BJ (cell line): ENCODE results near the gene ACTL7B. TPM values are rescaled to one million over a fixed set of nuclear protein-coding genes. Genes with fewer than 3 reads are reported as not detected.
"Not testable (repeated sequence)": the region's sequence is repeated elsewhere in the genome, so short reads cannot be mapped to it uniquely, and the experiment has no call there.

Source experiments
- CTCF ChIA-PET: fragments of 350-600 bp; formaldehyde crosslinking; extraction: SDS; loops from one replicate; lab custom pipeline; 2021; ENCODE audit warnings: antibody characterized with exemption, inconsistent platforms; lab: Yijun Ruan, JAX
- POLR2A ChIA-PET: fragments of 300-600 bp; sonication (Branson Sonifier 250); formaldehyde crosslinking; extraction: SDS; loops from one replicate; lab custom pipeline; 2021; ENCODE audit warnings: antibody characterized with exemption; lab: Charles Lee
- DNase-seq: peaks from one replicate; pipeline ENCODE4 v3.0.0-alpha.2; 2011; ENCODE audit warnings: low read depth
- H3K27me3 ChIP-seq: 2 replicates; pipeline ENCODE4 v1.6.0; 2011; ENCODE audit warnings: low read length; ENCODE audit not compliant: control insufficient read depth, insufficient read depth
- H3K36me3 ChIP-seq: 2 replicates; pipeline ENCODE4 v1.5.1; 2011; ENCODE audit warnings: low read length; ENCODE audit not compliant: control insufficient read depth, insufficient read depth
- H3K4me3 ChIP-seq: 2 replicates; pipeline ENCODE4 v1.5.1; 2011; ENCODE audit warnings: low read depth, mild to moderate bottlenecking, control low read depth, low read length
- CTCF ChIP-seq: IDR thresholded peaks from 2 replicates; pipeline ENCODE4 v1.5.1; 2011; ENCODE audit warnings: low read depth, mild to moderate bottlenecking, control low read depth, inconsistent platforms, low read length, moderate library complexity; ENCODE audit not compliant: insufficient read depth
- polyA plus RNA-seq: library from polyadenylated mRNA; depleted of rRNA; stranded (reverse); fragments of >200 nt; gene quantifications from 2 replicates; pipeline ENCODE4 v1.2.3, GENCODE V29; 2011

ACTL7B gene
- polyA plus RNA-seq, 1 experiment, result not detected

DNA sequence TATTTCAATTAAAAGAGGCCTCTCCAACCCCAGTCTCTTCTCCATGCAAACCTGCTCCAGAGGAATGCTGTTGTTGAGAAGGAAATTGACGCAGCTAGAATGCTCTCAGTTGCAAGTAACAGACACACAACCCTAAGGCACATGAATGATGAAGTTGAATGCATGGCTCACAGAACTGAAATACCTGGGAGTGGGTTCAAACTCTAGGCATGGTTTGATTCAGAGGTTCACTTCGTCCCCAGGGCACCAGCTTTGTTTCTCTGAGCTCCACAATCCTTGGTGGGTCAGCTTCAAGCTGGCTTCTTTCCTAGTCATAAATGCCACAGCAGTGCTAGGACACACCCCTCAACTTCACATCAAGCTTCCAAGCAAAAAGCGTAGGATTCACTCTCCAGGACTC lies 4.6 kb downstream of the ACTL7B start:
- Histone ChIP-seq H3K27me3 (no peaks in the 10 kb centered on the region), H3K36me3 (no peaks in the 10 kb centered on the region), H3K4me3 (no peak overlapping the region)
- no peak for DNase-seq
- ChIA-PET POLR2A (no interaction called here), CTCF (interaction anchor here (0.7 to 1.0 kb wide), 2 partner anchors 14 to 497 kb away, joined by 3 to 4 read pairs; no protein-coding TSS in a partner anchor)
- TF ChIP-seq CTCF, result no peak

DNA sequence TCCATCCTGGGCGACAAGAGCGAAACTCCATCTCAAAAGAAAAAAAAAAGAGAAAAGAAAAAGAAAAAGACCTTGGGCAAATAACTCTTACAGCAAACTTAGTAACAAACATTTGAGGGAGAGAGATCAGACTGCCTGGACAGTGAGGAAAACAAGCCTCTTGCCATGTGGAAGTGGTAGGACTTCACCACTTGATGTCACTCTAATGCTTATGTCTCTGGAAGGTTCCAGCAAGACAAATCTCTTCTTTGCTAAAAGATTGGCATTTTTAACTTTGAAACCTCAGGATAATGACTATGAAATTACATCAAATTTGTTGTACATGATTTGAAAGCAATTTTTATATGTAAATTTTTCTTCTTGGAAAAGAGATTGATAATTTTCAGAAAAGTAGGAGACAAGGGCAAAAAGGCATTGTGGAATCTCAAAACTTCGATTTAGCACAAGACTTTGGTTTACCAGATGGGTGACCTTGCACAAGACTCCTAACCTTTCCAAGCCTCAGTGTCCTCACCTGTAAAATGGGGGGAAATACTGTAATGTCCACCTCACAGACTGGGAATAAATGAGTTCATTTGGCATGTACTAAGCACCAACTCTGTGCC lies 5.4 kb downstream of the ACTL7B start:
- H3K36me3 ChIP-seq, result no peaks in the 10 kb centered on the region
- ChIA-PET CTCF (interaction anchor here (0.7 kb wide), 1 partner anchor 498 kb away, joined by 4 read pairs; no protein-coding TSS in a partner anchor), POLR2A (no interaction called here)
- no peak overlapping the region for H3K4me3 ChIP-seq
- no peak for DNase-seq
- 0 out of 2 replicates have a peak, but pooled peaks cover 1% of the 10 kb centered on the region for H3K27me3 ChIP-seq
- peak; percentile 36 for TF ChIP-seq CTCF

DNA sequence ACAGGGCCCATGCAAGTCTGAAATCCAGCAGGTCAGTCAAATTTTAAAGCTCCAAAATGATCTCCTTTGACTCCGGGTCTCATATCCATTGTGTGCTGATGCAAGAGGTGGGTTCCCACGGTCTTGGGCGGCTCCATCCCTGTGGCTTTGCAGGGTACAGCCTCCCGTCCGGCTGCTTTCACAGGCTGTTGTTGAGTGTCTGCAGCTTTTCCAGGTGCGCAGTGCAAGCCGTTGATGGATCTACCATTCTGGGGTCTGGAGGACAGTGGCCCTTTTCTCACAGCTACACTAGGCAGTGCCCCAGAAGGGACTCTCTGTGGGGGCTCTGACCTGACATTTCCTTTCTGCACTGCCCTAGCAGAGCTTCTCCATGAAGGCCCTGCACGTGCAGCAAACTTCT lies 7.5 kb downstream of the ACTL7B start:
- DNase-seq, POLR2A ChIA-PET: not testable (repeated sequence)
- CTCF ChIA-PET, result interaction anchor here (1.2 kb wide), 1 partner anchor 475 kb away, joined by 3 read pairs; no protein-coding TSS in a partner anchor

GRCh38 chr9:108845947-108846346 lies 9.8 kb downstream of the ACTL7B start:
- H3K36me3 ChIP-seq, result no peaks in the 10 kb centered on the region
- DNase-seq, result no peak
- no peak for TF ChIP-seq CTCF
- POLR2A ChIA-PET, result no interaction called here
- H3K4me3 ChIP-seq, result no peak overlapping the region
- H3K27me3 ChIP-seq, result 0 out of 2 replicates have a peak, but pooled peaks cover 1% of the 10 kb centered on the region
- CTCF ChIA-PET, result interaction anchor here (0.5 kb wide), 1 partner anchor 135 kb away, joined by 3 read pairs; no protein-coding TSS in a partner anchor

More for the DNA sequence above, 7.5 kb downstream of the ACTL7B start:
- H3K4me3 ChIP-seq, H3K27me3 ChIP-seq, H3K36me3 ChIP-seq: not testable (repeated sequence)

DNA sequence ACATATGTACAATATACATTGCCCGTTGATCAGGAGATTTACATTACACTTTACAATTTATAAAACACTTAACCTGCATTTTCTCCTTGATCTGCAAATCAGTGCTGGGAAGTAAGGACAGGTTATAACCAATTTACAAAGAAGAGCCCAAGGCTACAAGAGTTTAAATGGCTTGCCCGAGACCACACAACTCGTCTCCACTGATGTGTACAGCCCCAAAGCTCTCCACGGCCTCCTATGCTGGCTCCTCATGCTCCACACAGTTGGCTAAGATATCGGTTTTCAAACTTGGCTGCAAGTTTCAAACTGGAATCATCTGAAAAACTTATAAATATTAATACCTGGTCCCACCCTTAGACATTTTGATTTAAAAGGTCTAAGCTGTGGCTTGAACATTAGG lies 10.3 kb downstream of the ACTL7B start:
- ChIA-PET CTCF (interaction anchor here (0.5 kb wide), 1 partner anchor 134 kb away, joined by 3 read pairs; no protein-coding TSS in a partner anchor), POLR2A (no interaction called here)

More for the DNA sequence above, 10.3 kb downstream of the ACTL7B start:
- Histone ChIP-seq H3K4me3 (no peak overlapping the region), H3K36me3 (no peaks in the 10 kb centered on the region), H3K27me3 (0 out of 2 replicates have a peak, but pooled peaks cover 1% of the 10 kb centered on the region)
- DNase-seq, result no peak
- no peak for TF ChIP-seq CTCF
